GM18498 (cell line): ENCODE measurements around the gene GAB1.

Source experiments
- ATAC-seq: cut with Tn5 transposase; IDR thresholded peaks from one replicate; pipeline ENCODE4 v1.9.1; 2021; ENCODE audit warnings: mild to moderate bottlenecking, moderate library complexity; ENCODE audit not compliant: unreplicated experiment

GAB1 gene

GRCh38 chr4:143383005-143383574 lies 46.4 kb downstream of the GAB1 start:
- no peak for ATAC-seq

GRCh38 chr4:143384381-143384994 lies 47.8 kb downstream of the GAB1 start:
- no peak for ATAC-seq

GRCh38 chr4:143386812-143387211 lies 50.1 kb downstream of the GAB1 start:
- no peak for ATAC-seq

GRCh38 chr4:143389579-143390195 lies 53.0 kb downstream of the GAB1 start:
- ATAC-seq: no peak

- ATAC-seq: no peak
Measured at GRCh38 chr4:143390764-143391163, 54.1 kb downstream of the GAB1 start.

GRCh38 chr4:143391261-143391660 lies 54.6 kb downstream of the GAB1 start:
- ATAC-seq: no peak

GRCh38 chr4:143391895-143392294 lies 55.2 kb downstream of the GAB1 start:
- no peak for ATAC-seq

GRCh38 chr4:143393195-143393594 lies 56.5 kb downstream of the GAB1 start:
- ATAC-seq: no peak

GRCh38 chr4:143394739-143395453 lies 58.2 kb downstream of the GAB1 start:
- ATAC-seq: no peak

- no peak for ATAC-seq
Measured at GRCh38 chr4:143396695-143397094, 60.0 kb downstream of the GAB1 start.

- no peak for ATAC-seq
Measured at GRCh38 chr4:143397335-143397734, 60.7 kb downstream of the GAB1 start.

- ATAC-seq: no peak
Measured at GRCh38 chr4:143397887-143398286, 61.2 kb downstream of the GAB1 start.

GRCh38 chr4:143399113-143399949 lies 62.7 kb downstream of the GAB1 start:
- peak; percentile 53 for ATAC-seq

GRCh38 chr4:143400082-143400481 lies 63.4 kb downstream of the GAB1 start:
- no peak for ATAC-seq

GRCh38 chr4:143402776-143403552 lies 66.3 kb downstream of the GAB1 start:
- peak; percentile 36 for ATAC-seq

GRCh38 chr4:143403553-143403820 lies 66.8 kb downstream of the GAB1 start:
- peak; percentile 7 for ATAC-seq

- ATAC-seq: peak; percentile 93
Measured at GRCh38 chr4:143404555-143404954, 67.9 kb downstream of the GAB1 start.

- ATAC-seq: peak; percentile 43
Measured at GRCh38 chr4:143405075-143405730, 68.5 kb downstream of the GAB1 start.

GRCh38 chr4:143406523-143406922 lies 69.8 kb downstream of the GAB1 start:
- no peak for ATAC-seq

GRCh38 chr4:143407474-143407873 lies 70.8 kb downstream of the GAB1 start:
- ATAC-seq: no peak
